IMR-90 (cell line): Measurements from ENCODE around the gene CASK. TPM values are rescaled to one million over a fixed set of nuclear protein-coding genes. Genes with fewer than 3 reads are reported as not detected.
A peak's percentile ranks its signal among the peaks of the same experiment; 100 is the strongest.

ENCODE experiments used
- ATAC-seq: fragments of 200-7000 bp; cut with Tn5 transposase; 2 replicates; pipeline ENCODE4 v1.9.1; 2020; ENCODE audit warnings: low read depth, mild to moderate bottlenecking, moderate library complexity
- BruUV-seq: library from RNA; stranded (reverse); fragments of 400-500 nt; replicated peaks from 2 replicates; lab custom pipeline; 2021; lab: Mats Ljungman, UMichigan
- CTCF ChIA-PET: fragments of 300-600 bp; formaldehyde crosslinking; extraction: SDS; loops from one replicate; lab custom pipeline; 2021; ENCODE audit warnings: antibody characterized with exemption; lab: Yijun Ruan, JAX
- POLR2A ChIA-PET: fragments of 300-600 bp; sonication (Branson Sonifier 250); formaldehyde crosslinking; loops from one replicate; lab custom pipeline; 2022; ENCODE audit warnings: antibody characterized with exemption; ENCODE audit not compliant: unreplicated experiment; lab: Charles Lee
- DNase-seq: peaks from one replicate; pipeline ENCODE4 v3.0.0; 2013
- H2AFZ ChIP-seq: replicated peaks from 2 replicates; pipeline ENCODE3; 2013; ENCODE audit warnings: low read length, mild to moderate bottlenecking; ENCODE audit not compliant: poor library complexity
- H2AK5ac ChIP-seq: 2 replicates; pipeline ENCODE4 v1.6.1; 2013; ENCODE audit warnings: low read depth, low read length, inconsistent platforms
- H2AK9ac ChIP-seq: replicated peaks from 2 replicates; pipeline ENCODE3; 2013; ENCODE audit warnings: mild to moderate bottlenecking, low read depth, low read length, moderate library complexity; ENCODE audit not compliant: poor library complexity
- H2BK120ac ChIP-seq: 2 replicates; pipeline ENCODE4 v1.6.1; 2013; ENCODE audit warnings: low read depth, low read length, inconsistent platforms
- H2BK15ac ChIP-seq: 3 replicates; pipeline ENCODE4 v1.6.1; 2013; ENCODE audit warnings: low read depth, low read length, inconsistent platforms
- H2BK20ac ChIP-seq: 2 replicates; pipeline ENCODE4 v1.6.1; 2013; ENCODE audit warnings: low read depth, mild to moderate bottlenecking, inconsistent platforms, low read length, moderate library complexity
- H2BK5ac ChIP-seq: 2 replicates; pipeline ENCODE4 v1.6.1; 2013; ENCODE audit warnings: mild to moderate bottlenecking, low read depth, low read length, inconsistent platforms; ENCODE audit not compliant: poor library complexity, severe bottlenecking
- H3K14ac ChIP-seq: replicated peaks from 2 replicates; pipeline ENCODE4 v1.6.1; 2013; ENCODE audit warnings: low read depth, low read length, inconsistent platforms
- H3K18ac ChIP-seq: 2 replicates; pipeline ENCODE4 v1.6.1; 2013; ENCODE audit warnings: low read depth, low read length, control low read depth
- H3K23ac ChIP-seq: 2 replicates; pipeline ENCODE4 v1.6.1; 2013; ENCODE audit warnings: low read depth, low read length, inconsistent platforms
- H3K27ac ChIP-seq: 2 replicates; pipeline ENCODE4 v1.5.1; 2013; ENCODE audit warnings: mild to moderate bottlenecking, control low read depth, low read length; ENCODE audit not compliant: insufficient read depth
- H3K27me3 ChIP-seq: 2 replicates; pipeline ENCODE4 v1.6.1; 2013; ENCODE audit warnings: low read length; ENCODE audit not compliant: control insufficient read depth, insufficient read depth
- H3K36me3 ChIP-seq: 2 replicates; pipeline ENCODE4 v1.6.1; 2013; ENCODE audit warnings: low read length, mixed read lengths; ENCODE audit not compliant: control insufficient read depth, insufficient read depth
- H3K4ac ChIP-seq: 2 replicates; pipeline ENCODE4 v1.6.1; 2013; ENCODE audit warnings: low read depth, low read length, inconsistent platforms
- H3K4me1 ChIP-seq: 2 replicates; pipeline ENCODE4 v1.6.1; 2013; ENCODE audit warnings: low read length, mixed read lengths; ENCODE audit not compliant: control insufficient read depth, insufficient read depth
- H3K4me2 ChIP-seq: 2 replicates; pipeline ENCODE4 v1.6.1; 2013; ENCODE audit warnings: low read depth, mild to moderate bottlenecking, control low read depth, low read length, moderate library complexity
- H3K4me3 ChIP-seq: 2 replicates; pipeline ENCODE4 v1.5.1; 2013; ENCODE audit warnings: low read depth, mild to moderate bottlenecking, control low read depth, low read length, moderate library complexity; ENCODE audit not compliant: insufficient read depth
- H3K56ac ChIP-seq: 2 replicates; pipeline ENCODE4 v1.6.1; 2013; ENCODE audit warnings: low read length, inconsistent platforms; ENCODE audit not compliant: insufficient read depth; ENCODE audit errors: extremely low read depth
- H3K79me1 ChIP-seq, 2 experiments: 2 replicates each; pipeline ENCODE4 v1.6.1; 2013; ENCODE audit warnings: low read length in 2 of 2, inconsistent platforms in 1 of 2, low read depth in 1 of 2
- H3K9ac ChIP-seq: 2 replicates; pipeline ENCODE4 v1.6.1; 2013; ENCODE audit warnings: low read depth, low read length, control low read depth
- H3K9me1 ChIP-seq: 2 replicates; pipeline ENCODE4 v1.6.1; 2013; ENCODE audit warnings: low read length, inconsistent platforms; ENCODE audit not compliant: insufficient read depth
- H3K9me3 ChIP-seq: 2 replicates; pipeline ENCODE4 v1.6.1; 2013; ENCODE audit warnings: low read length; ENCODE audit not compliant: control insufficient read depth, insufficient read depth
- H4K20me1 ChIP-seq: 2 replicates; pipeline ENCODE4 v1.6.1; 2013; ENCODE audit warnings: low read length, inconsistent platforms; ENCODE audit not compliant: insufficient read depth
- H4K5ac ChIP-seq: 2 replicates; pipeline ENCODE4 v1.6.1; 2013; ENCODE audit warnings: mild to moderate bottlenecking, low read depth, low read length, control low read depth
- H4K8ac ChIP-seq, 2 experiments: 2 replicates each; pipeline ENCODE4 v1.6.1; 2013; ENCODE audit warnings: low read depth in 2 of 2, low read length in 2 of 2, control low read depth in 1 of 2, inconsistent platforms in 1 of 2
- H4K91ac ChIP-seq: 2 replicates; pipeline ENCODE4 v1.6.1; 2013; ENCODE audit warnings: low read depth, low read length, inconsistent platforms; ENCODE audit not compliant: insufficient read depth
- CEBPB ChIP-seq: IDR thresholded peaks from 2 replicates; pipeline ENCODE4 v1.6.1; 2012; ENCODE audit warnings: low read depth, low read length, improper control_type of control experiment
- USF2 ChIP-seq: fragments of 150-350 bp; IDR thresholded peaks from 2 replicates; pipeline ENCODE4 v1.6.1; 2017; ENCODE audit warnings: mild to moderate bottlenecking, antibody characterized with exemption, low read length, low read depth
- WGBS, 2 experiments: methylation state at CpG; one replicate each; pipeline versions ENCODE4 v1.1.5 to v1.1.7; 2013; ENCODE audit warnings: missing lambda C conversion rate in 2 of 2; ENCODE audit not compliant: insufficient read length in 1 of 2; ENCODE audit errors: extremely low coverage in 2 of 2; 5-methylcytosine and 5-hydroxymethylcytosine counted together
- dilution Hi-C: fragments of 300-500 bp; cut with HindIII; formaldehyde crosslinking; loops from one replicate; pipeline ENCODE4 v1.14.3; 2018; ENCODE audit warnings: low sequenced_read_pairs; ENCODE audit not compliant: unreplicated experiment
- in situ Hi-C: fragments of 300-500 bp; cut with MboI; formaldehyde crosslinking; loops from 3 replicates; pipeline ENCODE4 v1.14.3; 2019; ENCODE audit warnings: low sequenced_read_pairs, inconsistent platforms, mixed read lengths
- intact Hi-C: fragments of 100-400 bp; cut with micrococcal nuclease; formaldehyde crosslinking; loops from 2 replicates; pipeline ENCODE4 v1.10.0; 2022
- polyA plus RNA-seq, 3 experiments: library from polyadenylated mRNA; depleted of rRNA; stranded (reverse); fragments of >200 nt; gene quantifications; 2 replicates each; pipeline ENCODE4 v1.2.3, GENCODE V29; 2012; ENCODE audit warnings: low replicate concordance in 1 of 3
- total RNA-seq: library from RNA; depleted of rRNA; stranded (reverse); fragments of >200 nt; gene quantifications from 2 replicates; pipeline ENCODE4 v1.2.3, GENCODE V29; 2012

CASK gene
- total and polyA plus RNA-seq, 2 of the 4 experiments (the other 2 are of a cell fraction): 9.4 to 17.7 TPM

- H2BK5ac ChIP-seq: no peak overlapping the region
- H3K4me1 ChIP-seq: no peaks in the 10 kb centered on the region
- dilution Hi-C loops (no loop called here), in situ Hi-C loops (no loop called here), intact Hi-C loops (no loop called here)
- no peak overlapping the region for H2BK20ac ChIP-seq
- DNase-seq (peak; percentile 62), ATAC-seq (peak; percentile 51)
- H3K56ac ChIP-seq: no peak overlapping the region
- H3K27me3 ChIP-seq: no peaks in the 10 kb centered on the region; the same call in 1 of the 2 replicates
- no peaks in the 10 kb centered on the region for H4K20me1 ChIP-seq
- BruUV-seq: no TSS peak
- no peak overlapping the region for H3K4me2 ChIP-seq
- CTCF ChIA-PET: no interaction called here
- H3K9me1 ChIP-seq: no peaks in the 10 kb centered on the region
- H2AK5ac ChIP-seq: 0 out of 2 replicates have a peak overlapping the region, but pooled peaks have one; percentile 13
- H3K4me3 ChIP-seq: no peak overlapping the region
- peak overlapping the region; percentile 46 for H2AFZ ChIP-seq
- no peak overlapping the region for H4K91ac ChIP-seq
- no peak overlapping the region for H4K8ac ChIP-seq
- H3K36me3 ChIP-seq: peaks cover 3% of the 10 kb centered on the region; the same call in 1 of the 2 replicates
- no peak overlapping the region for H3K14ac ChIP-seq
- 50% methylated on average over 1 of the region's 5 CpGs; no CpG with 5 or more reads in 1 of the 2 experiments for WGBS, 2 experiments
- H3K9me3 ChIP-seq: no peaks in the 10 kb centered on the region
- POLR2A ChIA-PET: no interaction called here
- no peaks in the 10 kb centered on the region for H3K79me1 ChIP-seq
- no peak overlapping the region for H2AK9ac ChIP-seq
- H3K9ac ChIP-seq: no peak overlapping the region
- H3K18ac ChIP-seq: no peak overlapping the region
- no peak overlapping the region for H3K23ac ChIP-seq
- no peak overlapping the region for H4K5ac ChIP-seq
- no peak overlapping the region for H2BK15ac ChIP-seq
- TF ChIP-seq USF2 (no peak), CEBPB (peak; percentile 47)
- H3K4ac ChIP-seq: peak overlapping the region; percentile 16; the same call in 1 of the 2 replicates
- peak overlapping the region; percentile 8; the same call in 1 of the 2 replicates for H2BK120ac ChIP-seq
- H3K27ac ChIP-seq: no peak overlapping the region
These were observed 302.1 kb downstream of the CASK start for GRCh38 chrX:41621222-41621723.
